ENCODE measurements around the gene RHCE.
"Not testable (repeated sequence)": the region's sequence is repeated elsewhere in the genome, so short reads cannot be mapped to it uniquely, and the experiment has no call there.

Gene RHCE

GRCh38 chr1:25356441-25356840 lies 64.2 kb downstream of the RHCE start:
- intact Hi-C loops (cut with DNase I), result no loop called here
- DNase-seq, result no peak

GRCh38 chr1:25355841-25356395 lies 64.7 kb downstream of the RHCE start:
- DNase-seq, result no peak
- intact Hi-C loops (cut with DNase I), result no loop called here

- intact Hi-C loops (cut with DNase I), result no loop called here
Observed at GRCh38 chr1:25349606-25350005, 71.0 kb downstream of the RHCE start.

DNA sequence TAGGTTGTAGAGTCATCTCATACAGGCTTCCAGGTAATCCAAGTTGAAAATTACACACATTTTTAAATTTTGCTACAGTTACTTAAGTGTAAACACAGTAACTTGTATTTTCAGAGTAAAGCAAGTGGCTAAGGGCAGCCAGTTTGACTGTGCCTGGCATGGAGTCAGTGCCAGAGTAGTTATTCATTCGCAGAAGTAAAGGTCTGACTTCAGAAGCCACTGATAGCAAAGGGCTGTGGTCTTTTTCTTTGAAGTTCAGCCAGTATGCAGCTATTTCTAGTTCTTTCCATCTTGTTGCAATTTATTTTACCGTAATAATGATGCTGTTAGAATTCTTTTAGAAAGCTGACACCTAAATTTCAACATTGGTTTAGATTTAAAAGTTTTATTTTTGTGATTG lies 73.1 kb downstream of the RHCE start:
- intact Hi-C loops (cut with DNase I), result no loop called here
- no peak for DNase-seq

More at GRCh38 chr1:25349606-25350005, 71.0 kb downstream of the RHCE start:
- DNase-seq, result no peak

- intact Hi-C loops (cut with DNase I), result no loop called here
- no peak for DNase-seq
Observed at GRCh38 chr1:25343872-25344271, 76.8 kb downstream of the RHCE start.

GRCh38 chr1:25342846-25343245 lies 77.8 kb downstream of the RHCE start:
- no peak for DNase-seq
- intact Hi-C loops (cut with DNase I), result no loop called here

DNA sequence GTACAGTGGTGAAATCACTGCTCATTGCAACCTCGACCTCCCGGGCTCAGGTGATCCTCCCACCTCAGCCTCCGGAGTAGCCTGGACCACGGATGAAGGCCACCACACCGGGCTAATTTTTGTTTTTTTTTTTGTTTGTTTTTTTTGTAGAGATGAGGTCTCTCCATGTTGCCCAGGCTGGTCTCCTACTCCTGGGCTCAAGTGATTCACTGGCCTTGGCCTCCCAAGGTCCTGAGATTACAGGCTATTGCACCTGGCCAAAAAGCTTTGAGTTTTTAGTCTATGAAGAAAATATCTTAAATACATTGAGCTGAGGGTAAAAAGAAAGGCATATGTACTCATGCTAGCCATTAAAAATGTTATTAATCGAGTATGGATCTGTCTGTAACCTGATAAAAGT lies 78.9 kb downstream of the RHCE start:
- no peak for DNase-seq
- intact Hi-C loops (cut with DNase I), result no loop called here

DNA sequence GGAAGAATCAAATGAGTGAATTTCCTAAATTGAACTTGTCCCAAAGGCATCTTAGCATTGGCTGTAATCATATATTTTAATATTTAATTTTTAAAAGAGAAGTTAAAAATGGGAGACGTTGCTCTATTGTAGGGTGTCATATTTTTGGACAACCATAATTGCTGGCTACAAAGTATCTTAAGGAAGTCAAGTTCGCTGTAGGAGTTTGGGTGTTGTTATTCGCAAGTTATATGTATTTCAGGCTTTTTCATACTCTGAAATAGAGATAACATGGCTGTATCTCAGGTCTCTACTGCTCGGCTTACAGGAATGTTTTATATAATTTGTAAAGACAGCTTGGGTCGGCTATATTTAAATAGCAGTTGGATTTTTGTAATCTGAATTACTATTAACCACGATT lies 81.6 kb downstream of the RHCE start:
- intact Hi-C loops (cut with DNase I), result no loop called here
- DNase-seq, result no peak

GRCh38 chr1:25338188-25338981 lies 82.2 kb downstream of the RHCE start, which contains the start of gene TMEM50A:
TSS of gene TMEM50A (plus strand) at chr1:25338334. CDS start at chr1:25340487, 2,153 bp downstream.
- DNase-seq, result peak; percentile 81 to 98 (median 90)
- intact Hi-C loops (cut with DNase I), result no loop called here

- intact Hi-C loops (cut with DNase I), result not testable (repeated sequence)
- peak in 2 of 10 donors; percentile 18 to 84 for DNase-seq
Observed at GRCh38 chr1:25337483-25338187, 83.0 kb downstream of the RHCE start.

DNA sequence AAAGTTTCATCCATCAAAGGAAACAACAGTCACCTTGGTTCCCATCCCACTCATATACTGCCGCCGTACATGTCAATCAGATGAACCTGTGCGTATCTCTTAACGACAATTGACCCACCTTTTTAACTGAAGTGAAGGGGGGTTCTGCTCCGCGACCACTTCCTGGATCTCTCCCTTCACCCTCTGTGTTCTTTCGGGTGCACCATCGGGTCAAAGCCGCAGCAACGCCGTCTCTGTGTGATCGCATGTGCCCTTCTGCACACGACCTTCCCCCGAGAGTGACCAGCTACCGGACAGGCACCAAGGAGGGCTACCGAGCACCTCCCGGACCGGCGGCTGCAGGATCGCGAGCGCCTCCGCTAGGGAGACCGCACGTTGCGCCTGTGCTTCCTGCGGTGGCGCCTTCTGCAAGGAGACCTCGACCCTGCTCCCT lies 83.7 kb downstream of the RHCE start:
- peak; percentile 40 to 93 (median 60) for DNase-seq
- intact Hi-C loops (cut with DNase I), result not testable (repeated sequence)

GRCh38 chr1:25329950-25330349 lies 90.7 kb downstream of the RHCE start:
- DNase-seq; intact Hi-C loops (cut with DNase I): not testable (repeated sequence)

DNA sequence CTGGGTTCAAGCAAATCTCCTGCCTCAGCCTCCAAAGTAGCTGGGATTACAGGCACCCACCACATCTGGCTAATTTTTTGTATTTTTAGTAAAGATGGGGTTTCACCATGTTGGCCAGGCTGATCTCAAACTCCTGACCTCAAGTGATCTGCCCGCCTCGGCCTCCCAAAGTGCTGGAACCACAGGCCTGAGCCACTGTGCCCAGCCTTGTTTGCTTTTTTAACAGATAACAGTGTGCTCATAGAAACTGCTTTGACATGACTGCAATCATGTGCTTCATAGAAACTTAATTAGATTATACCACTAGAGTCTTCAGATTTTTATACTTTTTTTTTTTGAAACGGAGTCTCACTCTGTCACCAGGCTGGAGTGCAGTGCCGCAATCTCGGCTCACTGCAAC lies 91.3 kb downstream of the RHCE start:
- intact Hi-C loops (cut with DNase I); DNase-seq: not testable (repeated sequence)

DNA sequence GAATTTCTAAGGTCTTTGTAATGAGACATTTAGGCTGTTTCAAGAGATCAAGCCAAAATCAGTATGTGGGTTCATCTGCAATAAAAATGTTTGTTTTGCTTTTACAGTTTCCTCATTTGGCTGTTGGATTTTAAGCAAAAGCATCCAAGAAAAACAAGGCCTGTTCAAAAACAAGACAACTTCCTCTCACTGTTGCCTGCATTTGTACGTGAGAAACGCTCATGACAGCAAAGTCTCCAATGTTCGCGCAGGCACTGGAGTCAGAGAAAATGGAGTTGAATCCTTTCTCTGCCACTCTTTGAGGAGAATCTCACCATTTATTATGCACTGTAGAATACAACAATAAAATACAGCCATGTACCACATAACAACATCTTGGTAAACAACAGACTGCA lies 91.8 kb downstream of the RHCE start:
- intact Hi-C loops (cut with DNase I); DNase-seq: not testable (repeated sequence)

- intact Hi-C loops (cut with DNase I); DNase-seq: not testable (repeated sequence)
Observed at GRCh38 chr1:25327864-25328790, 92.5 kb downstream of the RHCE start.

- DNase-seq, result not testable (repeated sequence)
Observed at GRCh38 chr1:25324407-25324806, 96.2 kb downstream of the RHCE start.

DNA sequence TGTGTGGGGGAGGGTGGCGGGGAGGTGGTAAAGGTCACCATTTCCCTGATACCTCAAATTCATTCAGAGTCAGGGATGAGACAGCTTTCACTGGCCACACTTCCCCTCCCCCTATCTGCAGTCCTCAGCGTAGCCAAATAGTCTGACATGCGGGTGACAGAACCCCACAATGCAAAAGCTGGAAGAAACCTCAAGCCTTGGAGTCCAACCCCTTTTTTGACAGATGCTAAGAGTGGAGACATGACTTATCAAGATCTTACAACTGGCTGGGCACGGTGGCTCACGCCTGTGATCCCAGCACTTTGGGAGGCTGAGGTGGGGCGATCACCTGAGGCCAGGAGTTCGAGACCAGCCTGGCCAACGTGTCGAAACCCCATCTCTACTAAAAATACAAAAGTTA lies 98.5 kb downstream of the RHCE start:
- intact Hi-C loops (cut with DNase I); DNase-seq: not testable (repeated sequence)

More at GRCh38 chr1:25324407-25324806, 96.2 kb downstream of the RHCE start:
- intact Hi-C loops (cut with DNase I), result not testable (repeated sequence)

GRCh38 chr1:25320314-25320938 lies 100.2 kb downstream of the RHCE start:
- intact Hi-C loops (cut with DNase I), result not testable (repeated sequence)
- peak in 1 of 10 donors; percentile 30 for DNase-seq

- DNase-seq; intact Hi-C loops (cut with DNase I): not testable (repeated sequence)
Observed at GRCh38 chr1:25312806-25313470, 107.7 kb downstream of the RHCE start.
